T-cell (primary cell): ENCODE measurements around the gene SUCLG1. TPM values are rescaled to one million over a fixed set of nuclear protein-coding genes. Genes with fewer than 3 reads are reported as not detected.
"Not testable (repeated sequence)": the region's sequence is repeated elsewhere in the genome, so short reads cannot be mapped to it uniquely, and the experiment has no call there.

Experiments
- ATAC-seq, 4 experiments: fragments of 200-7000 bp in 3 of 4; fragments of 150-1000 bp in 1 of 4; cut with Tn5 transposase; replicated peaks in 1 of 4; 1 replicate in 3 of 4; 2 replicates in 1 of 4; pipeline ENCODE4 v1.10.0; 2021; ENCODE audit warnings: moderate library complexity in 3 of 4, mild to moderate bottlenecking in 2 of 4, moderate number of reproducible peaks in 1 of 4
- CTCF ChIA-PET, 2 donors: fragments of 300-600 bp; sonication (Branson Sonifier 250); formaldehyde crosslinking; loops; one replicate each; lab custom pipeline; 2022; ENCODE audit warnings: antibody characterized with exemption in 2 of 2; lab: Charles Lee
- POLR2A ChIA-PET, 2 donors: fragments of 300-600 bp; sonication (Branson Sonifier 250); formaldehyde crosslinking; loops; one replicate each; lab custom pipeline; 2022; ENCODE audit warnings: antibody characterized with exemption in 2 of 2; lab: Charles Lee
- DNase-seq, 35 experiments: peaks; one replicate each; pipeline versions ENCODE4 v3.0.0 to v3.0.0-alpha.2; 2013 to 2023
- H3K27ac ChIP-seq: one replicate; pipeline ENCODE4 v1.5.1; 2013; ENCODE audit warnings: low read length
- H3K27me3 ChIP-seq, 2 experiments: replicated peaks in 1 of 2; 1 replicate in 1 of 2; 2 replicates in 1 of 2; pipeline versions ENCODE4 v1.6.1 to v1.7.0; 2013; ENCODE audit warnings: low read length in 1 of 2, mixed read lengths in 1 of 2; ENCODE audit not compliant: control insufficient read depth in 2 of 2, insufficient read depth in 2 of 2; ENCODE audit errors: extremely low read depth in 1 of 2
- H3K36me3 ChIP-seq, 2 donors: 1 replicate in 1 of 2; 2 replicates in 1 of 2; pipeline versions ENCODE4 v1.6.1 to v1.7.0; 2013; ENCODE audit warnings: low read length in 1 of 2; ENCODE audit not compliant: control insufficient read depth in 2 of 2, insufficient read depth in 1 of 2; ENCODE audit errors: extremely low read depth in 1 of 2
- H3K4me1 ChIP-seq, 2 experiments: 1 replicate in 1 of 2; 2 replicates in 1 of 2; pipeline versions ENCODE4 v1.6.1 to v1.7.0; 2013; ENCODE audit warnings: low read length in 2 of 2, mixed read lengths in 1 of 2; ENCODE audit not compliant: insufficient read depth in 2 of 2, control insufficient read depth in 1 of 2; ENCODE audit errors: extremely low read depth in 1 of 2
- H3K4me3 ChIP-seq, 2 donors: 1 replicate in 1 of 2; 2 replicates in 1 of 2; pipeline versions ENCODE4 v1.5.1 to v1.7.0; 2013; ENCODE audit warnings: mild to moderate bottlenecking in 2 of 2, low read length in 1 of 2, moderate library complexity in 1 of 2; ENCODE audit not compliant: control insufficient read depth in 1 of 2; ENCODE audit errors: extremely low read depth in 1 of 2
- H3K9me3 ChIP-seq: 2 replicates; pipeline ENCODE4 v1.7.0; 2013
- H3K27ac Mint-ChIP-seq, 2 donors: one replicate each; pipeline ENCODE4 v1.8.0; 2020 to 2021; ENCODE audit warnings: mild to moderate bottlenecking in 2 of 2, mixed read lengths in 2 of 2
- H3K27me3 Mint-ChIP-seq, 2 donors: one replicate each; pipeline ENCODE4 v1.8.0; 2021 to 2022; ENCODE audit warnings: mixed read lengths in 2 of 2
- H3K36me3 Mint-ChIP-seq: one replicate; pipeline ENCODE4 v1.8.0; 2021; ENCODE audit warnings: mixed read lengths
- H3K4me1 Mint-ChIP-seq, 3 donors: one replicate each; pipeline ENCODE4 v1.8.0; 2020 to 2022; ENCODE audit warnings: mixed read lengths in 3 of 3, mild to moderate bottlenecking in 1 of 3
- H3K4me3 Mint-ChIP-seq, 3 donors: one replicate each; pipeline ENCODE4 v1.8.0; 2020 to 2022; ENCODE audit warnings: mild to moderate bottlenecking in 3 of 3, mixed read lengths in 3 of 3, moderate library complexity in 3 of 3
- H3K9me3 Mint-ChIP-seq, 3 donors: one replicate each; pipeline ENCODE4 v1.8.0; 2020 to 2022; ENCODE audit warnings: mixed read lengths in 3 of 3
- WGBS: methylation state at CpG from one replicate; pipeline ENCODE4 v1.1.5; 2013; ENCODE audit warnings: missing lambda C conversion rate; ENCODE audit not compliant: insufficient coverage; 5-methylcytosine and 5-hydroxymethylcytosine counted together
- total RNA-seq, 35 experiments: library from RNA in 6 of 35; stranded (reverse) in 6 of 35; fragments of 120-200 nt in 1 of 35; gene quantifications; one replicate each; pipeline versions ENCODE4 v1.2.1 to v1.2.4 and lab custom pipeline; 2013 to 2026

Gene SUCLG1
- total RNA-seq, 5 donors from 2014 or later (not counting 1 experiment from before 2014, with no cell fraction given): 38.9 to 49.3 (median 46.9) TPM

DNA sequence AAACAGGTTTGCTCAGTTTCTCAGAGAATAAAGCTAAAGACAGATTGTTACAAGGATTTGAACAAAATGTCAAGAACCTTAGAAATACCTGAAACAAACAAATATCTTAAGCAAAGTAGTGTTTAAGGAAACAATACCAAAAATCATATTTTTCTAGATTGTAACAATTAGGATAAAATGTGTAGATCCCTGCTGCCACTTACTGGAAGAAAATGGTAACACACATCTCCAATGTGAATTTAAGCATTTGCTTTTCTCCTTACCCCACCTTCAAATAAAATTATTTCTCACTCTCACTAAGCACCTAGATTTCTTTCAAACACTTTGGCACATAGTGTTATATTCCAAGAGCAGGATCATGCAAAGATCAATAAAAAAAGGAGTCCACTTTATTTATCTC, 34.9 kb downstream of the SUCLG1 start:
- ChIA-PET POLR2A (no interaction called here), CTCF (no interaction called here)
- no peaks in the 10 kb centered on the region for H3K27me3 ChIP-seq
- Mint-ChIP-seq H3K4me1 (peaks cover 0 to 2% (median 0%) of the 10 kb centered on the region in 3 donors), H3K27me3 (no peaks in the 10 kb centered on the region), H3K27ac (peak overlapping the region in 1 of 2 donors; percentile 13), H3K36me3 (peaks cover 30% of the 10 kb centered on the region), H3K4me3 (no peak overlapping the region), H3K9me3 (no peaks in the 10 kb centered on the region)
- H3K36me3 ChIP-seq: peaks cover 0 to 36% of the 10 kb centered on the region in 2 donors
- ATAC-seq (no peak), DNase-seq (peak in 1 of 35 experiments; percentile 18)
- no peaks in the 10 kb centered on the region for H3K9me3 ChIP-seq
- H3K4me3 ChIP-seq: no peak overlapping the region
- H3K27ac ChIP-seq: no peak overlapping the region
- no peaks in the 10 kb centered on the region for H3K4me1 ChIP-seq

GRCh38 chr2:84421791-84422190, 37.3 kb downstream of the SUCLG1 start:
- ChIA-PET CTCF (interaction anchor here in 1 of 2 donors (0.7 kb wide), 1 partner anchor 29 kb away, joined by 3 read pairs; no protein-coding TSS in a partner anchor), POLR2A (no interaction called here)
- peaks cover 0 to 27% of the 10 kb centered on the region in 2 donors for H3K36me3 ChIP-seq
- no peak overlapping the region for H3K4me3 Mint-ChIP-seq
- H3K27ac ChIP-seq: no peak overlapping the region
- no peak overlapping the region for H3K4me3 ChIP-seq
- no peaks in the 10 kb centered on the region for H3K9me3 ChIP-seq
- H3K36me3 Mint-ChIP-seq: peaks cover 19% of the 10 kb centered on the region
- H3K4me1 Mint-ChIP-seq: no peaks in the 10 kb centered on the region
- H3K27me3 Mint-ChIP-seq: no peaks in the 10 kb centered on the region
- DNase-seq (no peak), ATAC-seq (no peak)
- no peaks in the 10 kb centered on the region for H3K9me3 Mint-ChIP-seq
- 92% methylated on average over 1 of the region's 1 CpG for WGBS
- H3K27me3 ChIP-seq: no peaks in the 10 kb centered on the region
- H3K4me1 ChIP-seq: no peaks in the 10 kb centered on the region
- no peak overlapping the region for H3K27ac Mint-ChIP-seq

DNA sequence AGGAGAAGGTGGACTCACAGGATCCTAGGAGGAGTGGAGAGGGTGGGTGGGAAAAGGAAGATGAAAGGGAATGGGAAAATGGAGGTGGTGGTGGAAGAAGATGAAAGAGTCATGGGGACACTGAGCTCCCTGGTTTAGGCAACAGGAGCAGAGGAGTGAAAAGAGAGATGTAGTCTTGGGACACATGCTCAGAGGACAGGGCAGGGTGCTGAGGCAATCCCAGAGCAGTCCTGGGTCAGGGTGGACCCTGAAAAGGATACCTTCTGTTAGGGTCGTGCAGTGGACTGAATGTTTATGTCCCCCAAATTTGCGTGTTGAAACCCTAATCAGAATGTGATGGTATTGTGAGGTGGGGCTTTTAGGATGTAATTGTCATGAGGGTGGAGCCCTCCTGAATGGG, 37.9 kb downstream of the SUCLG1 start:
- Mint-ChIP-seq H3K27ac (no peak overlapping the region), H3K4me1 (no peaks in the 10 kb centered on the region), H3K27me3 (no peaks in the 10 kb centered on the region), H3K36me3 (peaks cover 19% of the 10 kb centered on the region), H3K9me3 (no peaks in the 10 kb centered on the region), H3K4me3 (no peak overlapping the region)
- 100% methylated on average over 1 of the region's 2 CpGs for WGBS
- Histone ChIP-seq H3K4me3 (no peak overlapping the region), H3K9me3 (no peaks in the 10 kb centered on the region), H3K4me1 (no peaks in the 10 kb centered on the region), H3K27me3 (no peaks in the 10 kb centered on the region), H3K27ac (no peak overlapping the region), H3K36me3 (peaks cover 0 to 25% of the 10 kb centered on the region in 2 donors)
- POLR2A ChIA-PET: no interaction called here
- CTCF ChIA-PET: interaction anchor here in 1 of 2 donors (0.7 kb wide), 2 partner anchors 30 to 529 kb away, joined by 3 read pairs; no protein-coding TSS in a partner anchor
- DNase-seq (no peak), ATAC-seq (no peak)

- no peak overlapping the region for H3K4me3 Mint-ChIP-seq
- H3K36me3 ChIP-seq: no peaks in the 10 kb centered on the region
- no peak overlapping the region for H3K27ac ChIP-seq
- H3K4me1 Mint-ChIP-seq: no peaks in the 10 kb centered on the region
- H3K36me3 Mint-ChIP-seq: no peaks in the 10 kb centered on the region
- 94% methylated on average over 2 of the region's 4 CpGs for WGBS
- H3K4me1 ChIP-seq: no peaks in the 10 kb centered on the region
- no peaks in the 10 kb centered on the region for H3K27me3 ChIP-seq
- CTCF ChIA-PET: no interaction called here
- no peaks in the 10 kb centered on the region for H3K27me3 Mint-ChIP-seq
- no peak overlapping the region for H3K27ac Mint-ChIP-seq
- ATAC-seq (no peak), DNase-seq (no peak)
- POLR2A ChIA-PET: no interaction called here
- H3K9me3 ChIP-seq: no peaks in the 10 kb centered on the region
- H3K9me3 Mint-ChIP-seq: no peaks in the 10 kb centered on the region
- no peak overlapping the region for H3K4me3 ChIP-seq
Observed at GRCh38 chr2:84417453-84418145, 41.5 kb downstream of the SUCLG1 start.

DNA sequence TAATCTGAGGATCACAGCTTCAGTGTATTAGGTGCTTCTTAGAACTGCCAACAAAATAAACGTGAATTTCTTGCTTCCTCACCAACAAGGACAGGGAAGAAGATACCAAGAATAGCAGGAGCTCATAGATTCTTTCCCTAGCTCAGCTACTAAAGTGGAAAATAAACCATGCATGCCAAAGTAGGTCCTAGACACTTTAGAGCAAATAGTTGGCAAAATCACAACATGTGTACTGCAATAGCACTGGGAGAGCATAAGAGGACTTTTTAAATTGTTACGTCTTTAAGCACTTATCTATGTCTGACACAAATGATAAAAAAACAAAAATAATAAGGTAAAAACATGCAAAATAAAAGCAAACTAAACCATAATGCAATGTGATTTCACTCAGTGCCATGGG, 49.5 kb downstream of the SUCLG1 start:
- Histone ChIP-seq H3K4me3 (no peak overlapping the region), H3K27me3 (peaks cover 0 to 4% of the 10 kb centered on the region in 2 experiments), H3K4me1 (no peaks in the 10 kb centered on the region), H3K36me3 (no peaks in the 10 kb centered on the region), H3K27ac (no peak overlapping the region), H3K9me3 (no peaks in the 10 kb centered on the region)
- Mint-ChIP-seq H3K27ac (no peak overlapping the region), H3K4me3 (no peak overlapping the region), H3K9me3 (no peaks in the 10 kb centered on the region), H3K36me3 (no peaks in the 10 kb centered on the region), H3K27me3 (peaks cover 2 to 5% of the 10 kb centered on the region in 2 donors), H3K4me1 (no peaks in the 10 kb centered on the region)
- ATAC-seq (no peak), DNase-seq (no peak)
- ChIA-PET POLR2A (no interaction called here), CTCF (no interaction called here)
- WGBS: no CpG with 5 or more reads among the region's 2 CpGs

GRCh38 chr2:84402111-84402510, 57.0 kb downstream of the SUCLG1 start:
- not testable (repeated sequence) for H3K36me3 ChIP-seq

More at GRCh38 chr2:84402111-84402510, 57.0 kb downstream of the SUCLG1 start:
- H3K27me3 ChIP-seq, CTCF ChIA-PET, H3K4me3 ChIP-seq, ATAC-seq, H3K27ac ChIP-seq, H3K4me1 Mint-ChIP-seq, H3K9me3 Mint-ChIP-seq, H3K9me3 ChIP-seq, H3K4me1 ChIP-seq, H3K27me3 Mint-ChIP-seq, H3K27ac Mint-ChIP-seq, H3K36me3 Mint-ChIP-seq, POLR2A ChIA-PET, DNase-seq, H3K4me3 Mint-ChIP-seq: not testable (repeated sequence)
- WGBS: no CpG with 5 or more reads among the region's 3 CpGs
